ENCODE data around the gene UGCG. TPM values are rescaled to one million over a fixed set of nuclear protein-coding genes. Genes with fewer than 3 reads are reported as not detected.

The UGCG gene
- total RNA-seq, 1 donor from 2014 or later, result 172 TPM

DNA sequence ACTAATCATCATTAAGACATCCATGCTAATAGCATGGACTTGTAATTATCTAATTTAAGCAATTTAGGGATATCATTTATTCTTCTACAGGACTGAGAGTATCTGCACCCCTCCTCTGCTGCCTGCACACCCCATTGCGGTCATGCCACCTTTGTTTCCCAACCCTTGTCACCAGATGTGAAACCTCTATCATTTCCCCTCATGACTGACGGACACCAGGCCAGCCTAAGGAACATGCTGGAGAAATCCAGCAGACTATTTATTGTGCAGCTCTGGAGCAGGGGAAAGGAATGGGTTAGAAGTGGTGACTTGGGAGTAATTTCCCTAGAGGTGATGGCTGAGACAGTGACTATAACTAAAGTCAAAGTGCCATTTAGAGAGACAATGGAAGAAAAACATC is 40.7 kb downstream of the UGCG start:
- no peak for DNase-seq (ENCODE audit: low read depth)
- H3K36me3 ChIP-seq (ENCODE audit: control insufficient read depth, insufficient read depth, low read length), result no peaks in the 10 kb centered on the region

DNA sequence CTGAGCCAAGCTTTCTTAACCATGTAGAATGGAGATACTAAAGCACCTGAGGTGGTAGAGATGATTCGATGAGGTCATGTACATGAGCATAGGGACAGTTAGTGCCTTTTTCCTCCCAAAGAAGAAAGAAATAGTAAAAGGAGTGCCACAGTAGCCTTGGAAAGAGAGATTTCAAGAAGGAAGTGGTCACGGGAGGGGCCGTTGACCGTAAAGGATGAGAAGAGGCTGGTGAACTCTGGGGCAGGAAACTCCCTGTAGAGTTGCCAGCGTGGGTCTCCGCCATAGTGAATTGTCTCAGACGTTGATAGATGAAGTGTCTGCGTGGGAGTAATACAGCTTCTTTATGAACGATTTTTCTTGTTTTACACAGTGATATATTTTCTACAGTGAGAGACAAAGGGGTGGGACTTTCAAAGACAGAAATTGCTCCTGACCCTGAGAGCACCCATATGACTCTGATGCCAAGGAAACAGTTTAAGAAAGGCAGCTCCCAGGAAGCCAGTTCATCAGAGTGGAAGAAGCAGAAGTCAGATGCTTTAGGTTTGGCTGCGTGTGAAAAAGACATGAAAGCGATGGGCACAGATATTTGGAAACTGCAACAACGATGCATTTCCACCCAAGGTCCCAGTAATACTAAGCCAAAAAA is 41.3 kb downstream of the UGCG start:
- TF ChIP-seq, protein P1, sequence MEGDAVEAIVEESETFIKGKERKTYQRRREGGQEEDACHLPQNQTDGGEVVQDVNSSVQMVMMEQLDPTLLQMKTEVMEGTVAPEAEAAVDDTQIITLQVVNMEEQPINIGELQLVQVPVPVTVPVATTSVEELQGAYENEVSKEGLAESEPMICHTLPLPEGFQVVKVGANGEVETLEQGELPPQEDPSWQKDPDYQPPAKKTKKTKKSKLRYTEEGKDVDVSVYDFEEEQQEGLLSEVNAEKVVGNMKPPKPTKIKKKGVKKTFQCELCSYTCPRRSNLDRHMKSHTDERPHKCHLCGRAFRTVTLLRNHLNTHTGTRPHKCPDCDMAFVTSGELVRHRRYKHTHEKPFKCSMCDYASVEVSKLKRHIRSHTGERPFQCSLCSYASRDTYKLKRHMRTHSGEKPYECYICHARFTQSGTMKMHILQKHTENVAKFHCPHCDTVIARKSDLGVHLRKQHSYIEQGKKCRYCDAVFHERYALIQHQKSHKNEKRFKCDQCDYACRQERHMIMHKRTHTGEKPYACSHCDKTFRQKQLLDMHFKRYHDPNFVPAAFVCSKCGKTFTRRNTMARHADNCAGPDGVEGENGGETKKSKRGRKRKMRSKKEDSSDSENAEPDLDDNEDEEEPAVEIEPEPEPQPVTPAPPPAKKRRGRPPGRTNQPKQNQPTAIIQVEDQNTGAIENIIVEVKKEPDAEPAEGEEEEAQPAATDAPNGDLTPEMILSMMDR (IDR thresholded peaks at IDR 0.05; ENCODE audit: insufficient read depth, low read length, poor library complexity, severe bottlenecking), result no peak
- H3K36me3 ChIP-seq (ENCODE audit: control insufficient read depth, insufficient read depth, low read length), result no peaks in the 10 kb centered on the region
- no peaks in the 10 kb centered on the region for H3K27me3 ChIP-seq (ENCODE audit: control insufficient read depth, insufficient read depth, low read length)
- no peak overlapping the region for H3K4me3 ChIP-seq (ENCODE audit: low read depth, low read length)
- no peak for DNase-seq (ENCODE audit: low read depth)

More for the DNA sequence above, 40.7 kb downstream of the UGCG start:
- H3K27me3 ChIP-seq (ENCODE audit: control insufficient read depth, insufficient read depth, low read length), result no peaks in the 10 kb centered on the region
- H3K4me3 ChIP-seq (ENCODE audit: low read depth, low read length), result no peak overlapping the region
- TF ChIP-seq, protein P1 (IDR thresholded peaks at IDR 0.05; ENCODE audit: insufficient read depth, low read length, poor library complexity, severe bottlenecking), result no peak

DNA sequence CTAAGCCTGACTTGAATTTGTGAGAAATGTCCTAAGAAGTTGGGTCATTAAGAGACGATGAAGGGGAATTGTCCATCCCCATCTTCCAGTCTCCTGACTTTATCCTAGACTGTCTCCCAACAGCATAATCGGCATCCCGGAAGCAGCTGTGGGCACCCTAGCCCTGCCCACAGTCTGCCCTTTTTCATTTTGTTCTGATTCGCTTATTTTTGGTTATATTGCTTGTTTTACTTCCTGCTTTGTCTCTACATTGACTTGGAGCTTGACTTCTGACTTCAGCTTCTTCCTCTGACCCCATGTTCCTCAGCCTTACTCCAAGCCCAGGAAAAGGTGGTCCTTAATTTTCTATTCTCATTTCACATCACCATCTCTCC is 41.8 kb downstream of the UGCG start:
- TF ChIP-seq, protein P1 (IDR thresholded peaks at IDR 0.05; ENCODE audit: insufficient read depth, low read length, poor library complexity, severe bottlenecking), result no peak
- Histone ChIP-seq H3K36me3 (ENCODE audit: control insufficient read depth, insufficient read depth, low read length) (no peaks in the 10 kb centered on the region), H3K4me3 (ENCODE audit: low read depth, low read length) (no peak overlapping the region), H3K27me3 (ENCODE audit: control insufficient read depth, insufficient read depth, low read length) (no peaks in the 10 kb centered on the region)
- no peak for DNase-seq (ENCODE audit: low read depth)

DNA sequence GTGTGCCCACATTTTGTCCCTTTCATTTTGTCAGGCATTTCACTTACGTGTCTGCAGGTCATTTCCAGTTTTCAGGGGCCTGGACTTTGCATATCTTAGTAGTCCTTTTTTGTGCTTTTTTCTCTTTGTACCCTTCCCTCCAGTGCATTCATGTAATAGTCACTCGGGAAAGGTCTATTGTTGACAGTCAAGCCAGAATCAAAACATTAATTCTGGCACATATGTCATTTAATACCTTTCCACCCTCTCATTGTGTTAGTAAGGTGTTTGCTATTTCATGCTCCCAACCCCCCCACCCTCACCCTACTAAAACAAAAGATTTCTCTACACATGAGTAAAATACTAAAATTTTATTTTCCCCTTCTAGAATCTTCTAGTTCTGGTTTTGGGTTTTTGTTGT is 42.7 kb downstream of the UGCG start:
- DNase-seq (ENCODE audit: low read depth), result no peak
- Histone ChIP-seq H3K27me3 (ENCODE audit: control insufficient read depth, insufficient read depth, low read length) (no peaks in the 10 kb centered on the region), H3K4me3 (ENCODE audit: low read depth, low read length) (no peak overlapping the region), H3K36me3 (ENCODE audit: control insufficient read depth, insufficient read depth, low read length) (no peaks in the 10 kb centered on the region)
- TF ChIP-seq, protein P1 (IDR thresholded peaks at IDR 0.05; ENCODE audit: insufficient read depth, low read length, poor library complexity, severe bottlenecking), result no peak

DNA sequence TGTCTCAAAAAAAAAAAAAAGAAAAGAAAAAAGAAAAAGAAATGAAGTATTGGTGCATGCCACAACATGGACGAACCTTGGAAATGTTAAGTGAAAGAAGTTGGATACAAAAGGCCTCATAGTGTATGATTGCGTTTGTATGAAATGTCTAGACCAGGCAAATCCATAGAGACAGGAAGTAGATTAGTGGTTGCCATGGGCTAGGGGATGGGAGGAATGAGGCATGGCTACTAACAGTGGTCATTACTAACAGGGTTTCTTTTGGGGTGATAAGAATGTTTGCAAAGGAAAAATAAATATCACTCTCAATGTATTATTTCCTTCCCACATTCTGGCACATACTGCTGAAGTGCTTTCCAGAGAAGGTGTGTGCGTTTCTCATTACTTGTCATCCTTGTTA is 44.1 kb downstream of the UGCG start:
- H3K27me3 ChIP-seq (ENCODE audit: control insufficient read depth, insufficient read depth, low read length), result no peaks in the 10 kb centered on the region
- TF ChIP-seq, protein P1 (IDR thresholded peaks at IDR 0.05; ENCODE audit: insufficient read depth, low read length, poor library complexity, severe bottlenecking), result no peak
- DNase-seq (ENCODE audit: low read depth), result no peak

DNA sequence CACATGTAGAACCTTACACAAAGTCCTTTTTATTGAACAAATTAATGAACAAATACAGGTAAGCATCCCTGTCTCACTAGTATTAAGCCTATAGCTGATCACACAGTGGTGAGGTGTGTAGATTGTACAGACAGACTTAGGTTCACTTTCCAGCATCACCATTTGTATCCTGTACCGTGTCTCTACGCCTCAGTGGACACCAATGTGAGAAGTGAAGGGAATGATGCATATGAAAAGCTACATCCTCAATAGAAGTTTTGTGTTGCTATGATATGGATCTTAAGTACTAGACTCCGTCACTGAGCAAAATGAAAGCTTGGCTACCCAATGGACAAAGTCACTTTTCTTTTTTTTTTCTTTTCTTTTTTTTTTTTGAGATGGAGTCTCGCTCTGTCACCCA is 46.6 kb downstream of the UGCG start:
- DNase-seq (ENCODE audit: low read depth), result no peak
- TF ChIP-seq, protein P1 (IDR thresholded peaks at IDR 0.05; ENCODE audit: insufficient read depth, low read length, poor library complexity, severe bottlenecking), result no peak
- no peaks in the 10 kb centered on the region for H3K27me3 ChIP-seq (ENCODE audit: control insufficient read depth, insufficient read depth, low read length)
- H3K36me3 ChIP-seq (ENCODE audit: control insufficient read depth, insufficient read depth, low read length), result no peaks in the 10 kb centered on the region
- H3K4me3 ChIP-seq (ENCODE audit: low read depth, low read length), result no peak overlapping the region

More for the DNA sequence above, 44.1 kb downstream of the UGCG start:
- Histone ChIP-seq H3K4me3 (ENCODE audit: low read depth, low read length) (no peak overlapping the region), H3K36me3 (ENCODE audit: control insufficient read depth, insufficient read depth, low read length) (no peaks in the 10 kb centered on the region)

Measured in kidney epithelial cell (primary cell).